Neural cell (in vitro differentiated cells): ENCODE data around the gene TRIM46. TPM values are rescaled to one million over a fixed set of nuclear protein-coding genes. Genes with fewer than 3 reads are reported as not detected.
A peak's percentile ranks its signal among the peaks of the same experiment; 100 is the strongest.

ENCODE experiments used
- H2AFZ ChIP-seq: fragments of 200-600, 300-800 bp; sonication (generic), shearing (Covaris generic); 2 replicates; pipeline ENCODE4 v1.6.0; 2014; ENCODE audit warnings: low read depth, mild to moderate bottlenecking, antibody characterized with exemption, low read length, moderate library complexity
- H3F3A ChIP-seq: fragments of 200-600 bp; shearing (Covaris generic); 2 replicates; pipeline ENCODE4 v1.6.1; 2016; ENCODE audit warnings: mild to moderate bottlenecking, moderate library complexity, mixed read lengths, antibody characterized with exemption, low read length; ENCODE audit not compliant: insufficient read depth, poor library complexity, severe bottlenecking
- H3K27ac ChIP-seq: fragments of 200-600, 300-800 bp; sonication (generic), shearing (Covaris generic); 2 replicates; pipeline ENCODE4 v1.5.1; 2014; ENCODE audit warnings: mild to moderate bottlenecking, low read length, moderate library complexity
- H3K27me3 ChIP-seq: fragments of 300-800, 200-600 bp; sonication (generic), shearing (Covaris generic); 2 replicates; pipeline ENCODE4 v1.6.0; 2014; ENCODE audit warnings: mild to moderate bottlenecking, low read depth, low read length, moderate library complexity; ENCODE audit not compliant: insufficient read depth
- H3K36me3 ChIP-seq: fragments of 300-800, 200-600 bp; sonication (generic), shearing (Covaris generic); 2 replicates; pipeline ENCODE4 v1.5.1; 2014; ENCODE audit warnings: mild to moderate bottlenecking, antibody characterized with exemption, low read length, moderate library complexity; ENCODE audit not compliant: insufficient read depth
- H3K4me2 ChIP-seq: fragments of 300-800, 200-600 bp; sonication (generic), shearing (Covaris generic); 2 replicates; pipeline ENCODE4 v1.6.0; 2014; ENCODE audit warnings: mild to moderate bottlenecking, low read length
- H3K4me3 ChIP-seq: fragments of 300-800, 200-600 bp; sonication (generic), shearing (Covaris generic); 2 replicates; pipeline ENCODE4 v1.5.1; 2014; ENCODE audit warnings: mild to moderate bottlenecking, low read length, moderate library complexity
- H3K79me2 ChIP-seq: fragments of 200-600 bp; shearing (Covaris generic); replicated peaks from 2 replicates; pipeline ENCODE4 v1.6.0; 2014; ENCODE audit warnings: mild to moderate bottlenecking, low read length, moderate library complexity; ENCODE audit not compliant: insufficient read depth
- H3K9ac ChIP-seq: fragments of 300-800, 200-600 bp; sonication (generic), shearing (Covaris generic); 2 replicates; pipeline ENCODE4 v1.6.1; 2016; ENCODE audit warnings: mild to moderate bottlenecking, low read length, mixed read lengths
- H3K9me2 ChIP-seq: fragments of 200-600 bp; shearing (Covaris generic); 2 replicates; pipeline ENCODE4 v1.6.1; 2016; ENCODE audit warnings: mild to moderate bottlenecking, low read length, mixed read lengths; ENCODE audit not compliant: insufficient read depth
- H3K9me3 ChIP-seq: fragments of 200-600, 300-800 bp; sonication (generic), shearing (Covaris generic); 2 replicates; pipeline ENCODE4 v1.6.1; 2016; ENCODE audit warnings: mild to moderate bottlenecking, mixed run types, low read length, moderate library complexity, mixed read lengths
- H4K20me1 ChIP-seq: fragments of 200-600 bp; shearing (Covaris generic); 2 replicates; pipeline ENCODE4 v1.6.1; 2016; ENCODE audit warnings: mild to moderate bottlenecking, mixed run types; ENCODE audit not compliant: insufficient read depth
- EP300 ChIP-seq: fragments of 450-650 bp; conservative IDR thresholded peaks from 2 replicates; pipeline ENCODE4 v1.6.1; 2014; ENCODE audit warnings: antibody characterized with exemption, mild to moderate bottlenecking, moderate library complexity; ENCODE audit not compliant: poor library complexity, severe bottlenecking
- EZH2 ChIP-seq: fragments of 200-600, 300-800 bp; shearing (Covaris generic), sonication (generic); IDR thresholded peaks from 2 replicates; pipeline ENCODE4 v1.6.1; 2014; ENCODE audit warnings: antibody characterized with exemption, low read length, borderline replicate concordance, mild to moderate bottlenecking; ENCODE audit not compliant: insufficient read depth, poor library complexity, severe bottlenecking
- MXI1 ChIP-seq: fragments of 450-650 bp; conservative IDR thresholded peaks from 2 replicates; pipeline ENCODE4 v1.6.1; 2014; ENCODE audit warnings: antibody characterized with exemption, mild to moderate bottlenecking; ENCODE audit not compliant: poor library complexity, severe bottlenecking
- POLR2AphosphoS5 ChIP-seq: IDR thresholded peaks from 2 replicates; pipeline ENCODE4 v1.6.1; 2012
- RAD21 ChIP-seq: fragments of 450-650 bp; conservative IDR thresholded peaks from 2 replicates; pipeline ENCODE4 v1.6.1; 2014; ENCODE audit warnings: antibody characterized with exemption, mild to moderate bottlenecking, moderate library complexity
- SMC3 ChIP-seq: fragments of 450-650 bp; conservative IDR thresholded peaks from 2 replicates; pipeline ENCODE4 v1.6.1; 2014; ENCODE audit warnings: antibody characterized with exemption, mild to moderate bottlenecking, moderate library complexity; ENCODE audit not compliant: poor library complexity
- TAF1 ChIP-seq: IDR thresholded peaks from 2 replicates; pipeline ENCODE4 v1.6.1; 2012; ENCODE audit warnings: low read depth
- polyA plus RNA-seq: library from polyadenylated mRNA; depleted of rRNA; stranded (reverse); fragments of >200 nt; gene quantifications from 2 replicates; pipeline ENCODE4 v1.2.3, GENCODE V29; 2014
- TF ChIP-seq, protein P1 (sequence below): IDR thresholded peaks from 2 replicates; pipeline ENCODE4 v1.6.1; 2012; ENCODE audit warnings: borderline replicate concordance
- TF ChIP-seq, protein P2 (sequence below): fragments of 450-650 bp; IDR thresholded peaks from 2 replicates; pipeline ENCODE4 v1.5.1; 2014; ENCODE audit warnings: antibody characterized with exemption, mild to moderate bottlenecking, moderate library complexity; ENCODE audit not compliant: poor library complexity, severe bottlenecking

The TRIM46 gene
- polyA plus RNA-seq, 1 donor from 2014 or later = 31.5 TPM

DNA sequence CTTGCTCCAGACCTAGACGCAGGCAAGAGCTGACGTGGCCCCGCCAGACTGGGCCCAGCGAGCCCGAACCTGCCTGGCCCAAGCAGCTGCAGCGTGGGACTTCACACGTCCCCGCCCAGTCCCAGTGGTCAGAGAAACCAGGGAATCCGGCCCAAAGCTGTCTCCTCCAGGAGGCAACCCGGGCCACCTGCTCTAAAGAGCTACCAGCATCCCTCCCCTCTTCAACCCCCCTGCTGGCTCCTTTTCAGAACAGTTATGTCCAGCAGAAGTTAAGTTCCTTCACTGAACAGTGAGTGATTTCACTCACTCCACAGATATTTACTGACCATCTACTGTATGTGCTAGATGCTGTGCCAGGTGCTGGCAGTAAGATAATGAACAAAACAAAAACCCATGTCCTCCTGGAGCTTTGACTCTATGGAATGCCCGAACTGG is 48.1 kb upstream of the TRIM46 start:
- H2AFZ ChIP-seq = no peak overlapping the region
- H3K27ac ChIP-seq = no peak overlapping the region
- H3K27me3 ChIP-seq = peaks cover 48% of the 10 kb centered on the region
- H3K79me2 ChIP-seq = no peaks in the 10 kb centered on the region
- no peaks in the 10 kb centered on the region for H4K20me1 ChIP-seq
- H3K4me3 ChIP-seq = peak overlapping the region; percentile 64
- no peak overlapping the region for H3K9ac ChIP-seq
- TF ChIP-seq RAD21 = no peak
- TF ChIP-seq, protein P1, sequence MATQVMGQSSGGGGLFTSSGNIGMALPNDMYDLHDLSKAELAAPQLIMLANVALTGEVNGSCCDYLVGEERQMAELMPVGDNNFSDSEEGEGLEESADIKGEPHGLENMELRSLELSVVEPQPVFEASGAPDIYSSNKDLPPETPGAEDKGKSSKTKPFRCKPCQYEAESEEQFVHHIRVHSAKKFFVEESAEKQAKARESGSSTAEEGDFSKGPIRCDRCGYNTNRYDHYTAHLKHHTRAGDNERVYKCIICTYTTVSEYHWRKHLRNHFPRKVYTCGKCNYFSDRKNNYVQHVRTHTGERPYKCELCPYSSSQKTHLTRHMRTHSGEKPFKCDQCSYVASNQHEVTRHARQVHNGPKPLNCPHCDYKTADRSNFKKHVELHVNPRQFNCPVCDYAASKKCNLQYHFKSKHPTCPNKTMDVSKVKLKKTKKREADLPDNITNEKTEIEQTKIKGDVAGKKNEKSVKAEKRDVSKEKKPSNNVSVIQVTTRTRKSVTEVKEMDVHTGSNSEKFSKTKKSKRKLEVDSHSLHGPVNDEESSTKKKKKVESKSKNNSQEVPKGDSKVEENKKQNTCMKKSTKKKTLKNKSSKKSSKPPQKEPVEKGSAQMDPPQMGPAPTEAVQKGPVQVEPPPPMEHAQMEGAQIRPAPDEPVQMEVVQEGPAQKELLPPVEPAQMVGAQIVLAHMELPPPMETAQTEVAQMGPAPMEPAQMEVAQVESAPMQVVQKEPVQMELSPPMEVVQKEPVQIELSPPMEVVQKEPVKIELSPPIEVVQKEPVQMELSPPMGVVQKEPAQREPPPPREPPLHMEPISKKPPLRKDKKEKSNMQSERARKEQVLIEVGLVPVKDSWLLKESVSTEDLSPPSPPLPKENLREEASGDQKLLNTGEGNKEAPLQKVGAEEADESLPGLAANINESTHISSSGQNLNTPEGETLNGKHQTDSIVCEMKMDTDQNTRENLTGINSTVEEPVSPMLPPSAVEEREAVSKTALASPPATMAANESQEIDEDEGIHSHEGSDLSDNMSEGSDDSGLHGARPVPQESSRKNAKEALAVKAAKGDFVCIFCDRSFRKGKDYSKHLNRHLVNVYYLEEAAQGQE = no peak
- no peak for TF ChIP-seq TAF1
- TF ChIP-seq EZH2 = no peak
- TF ChIP-seq POLR2AphosphoS5 = no peak
- TF ChIP-seq, protein P2, sequence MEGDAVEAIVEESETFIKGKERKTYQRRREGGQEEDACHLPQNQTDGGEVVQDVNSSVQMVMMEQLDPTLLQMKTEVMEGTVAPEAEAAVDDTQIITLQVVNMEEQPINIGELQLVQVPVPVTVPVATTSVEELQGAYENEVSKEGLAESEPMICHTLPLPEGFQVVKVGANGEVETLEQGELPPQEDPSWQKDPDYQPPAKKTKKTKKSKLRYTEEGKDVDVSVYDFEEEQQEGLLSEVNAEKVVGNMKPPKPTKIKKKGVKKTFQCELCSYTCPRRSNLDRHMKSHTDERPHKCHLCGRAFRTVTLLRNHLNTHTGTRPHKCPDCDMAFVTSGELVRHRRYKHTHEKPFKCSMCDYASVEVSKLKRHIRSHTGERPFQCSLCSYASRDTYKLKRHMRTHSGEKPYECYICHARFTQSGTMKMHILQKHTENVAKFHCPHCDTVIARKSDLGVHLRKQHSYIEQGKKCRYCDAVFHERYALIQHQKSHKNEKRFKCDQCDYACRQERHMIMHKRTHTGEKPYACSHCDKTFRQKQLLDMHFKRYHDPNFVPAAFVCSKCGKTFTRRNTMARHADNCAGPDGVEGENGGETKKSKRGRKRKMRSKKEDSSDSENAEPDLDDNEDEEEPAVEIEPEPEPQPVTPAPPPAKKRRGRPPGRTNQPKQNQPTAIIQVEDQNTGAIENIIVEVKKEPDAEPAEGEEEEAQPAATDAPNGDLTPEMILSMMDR = no peak
- no peak for TF ChIP-seq EP300
- TF ChIP-seq SMC3 = no peak
- TF ChIP-seq MXI1 = no peak
- no peak overlapping the region for H3K4me2 ChIP-seq
- H3F3A ChIP-seq = peaks cover 2% of the 10 kb centered on the region
- H3K9me3 ChIP-seq = no peaks in the 10 kb centered on the region
- H3K9me2 ChIP-seq = no peaks in the 10 kb centered on the region
- H3K36me3 ChIP-seq = no peaks in the 10 kb centered on the region

DNA sequence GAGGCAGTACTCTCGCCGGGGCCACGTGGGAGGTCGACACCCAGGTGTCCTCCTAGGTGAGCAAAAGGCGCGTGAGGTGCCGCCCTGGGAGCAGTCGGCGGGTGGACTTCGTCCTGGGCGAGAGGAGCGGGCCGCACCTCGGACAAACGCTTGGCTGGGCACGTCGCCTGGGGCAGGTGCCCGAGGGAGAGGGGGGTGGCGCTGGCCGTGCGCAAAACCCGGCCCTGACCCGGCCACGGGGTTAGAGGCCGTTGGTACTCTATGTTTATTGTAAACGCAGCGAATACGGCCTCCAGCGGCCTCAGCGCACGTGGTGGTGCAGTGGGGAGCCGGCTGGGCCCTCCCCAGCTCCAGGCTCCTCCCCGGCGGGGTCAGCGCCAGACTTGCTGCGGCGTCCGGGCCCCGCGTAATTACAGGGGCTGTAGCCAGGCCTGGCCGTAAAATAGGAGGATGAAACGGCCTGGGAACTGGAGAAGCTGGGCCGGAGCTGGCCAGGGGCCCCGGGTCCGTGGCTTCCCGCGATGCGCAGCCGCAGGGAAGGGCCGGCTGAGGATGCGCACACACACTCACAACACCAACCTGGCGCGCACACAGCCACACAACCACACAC is 47.6 kb upstream of the TRIM46 start:
- H3K27me3 ChIP-seq = peaks cover 48% of the 10 kb centered on the region
- no peaks in the 10 kb centered on the region for H3K9me2 ChIP-seq
- H2AFZ ChIP-seq = peak overlapping the region; percentile 15
- TF ChIP-seq EP300 (no peak), POLR2AphosphoS5 (no peak), MXI1 (no peak), EZH2 (no peak), TAF1 (no peak), RAD21 (no peak), SMC3 (no peak)
- TF ChIP-seq, protein P2 = no peak
- TF ChIP-seq, protein P1 = no peak
- no peaks in the 10 kb centered on the region for H4K20me1 ChIP-seq
- peak overlapping the region; percentile 84 for H3K4me2 ChIP-seq
- no peaks in the 10 kb centered on the region for H3K9me3 ChIP-seq
- H3K36me3 ChIP-seq = no peaks in the 10 kb centered on the region
- H3K79me2 ChIP-seq = no peaks in the 10 kb centered on the region
- peaks cover 2% of the 10 kb centered on the region for H3F3A ChIP-seq
- no peak overlapping the region for H3K27ac ChIP-seq
- H3K4me3 ChIP-seq = peak overlapping the region; percentile 64
- H3K9ac ChIP-seq = peak overlapping the region; percentile 57
